ENCODE measurements around the gene NR1D2. TPM values are rescaled to one million over a fixed set of nuclear protein-coding genes. Genes with fewer than 3 reads are reported as not detected.

The NR1D2 gene
- total and polyA plus RNA-seq, 2 of the 13 experiments (the other 11 are each of a cell fraction or from before 2014, with no cell fraction given) = 5.3 to 8.1 TPM

DNA sequence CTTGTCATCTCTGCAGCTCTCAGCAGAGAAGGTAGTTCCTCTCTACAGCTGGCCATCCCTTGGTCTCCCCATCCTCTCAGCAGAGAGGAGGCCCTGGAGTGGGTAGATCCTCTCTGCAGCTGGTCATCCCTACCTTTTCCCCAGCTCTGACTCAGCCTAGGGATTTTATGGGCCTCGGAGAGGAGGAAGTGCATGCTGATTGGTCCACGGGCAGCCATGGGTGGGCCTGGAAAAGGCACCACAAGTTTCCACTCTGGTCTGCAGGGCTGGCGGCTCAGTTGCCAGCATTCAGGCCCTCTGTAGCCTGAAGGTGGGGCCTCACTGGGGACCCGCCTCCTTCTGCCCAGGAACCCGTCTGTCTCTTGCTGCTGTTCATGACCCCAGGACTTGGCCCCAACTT lies 36.9 kb downstream of the NR1D2 start (continued):
- TF ChIP-seq ZNF138 (CRISPR knock-in tag; IDR thresholded peaks at IDR 0.05; ENCODE audit: low read depth) (no peak), SRSF1 (optimal IDR thresholded peaks at IDR 0.05; ENCODE audit: low read depth, low read length) (no peak), KDM6A (CRISPR knock-in tag; IDR thresholded peaks at IDR 0.05; ENCODE audit: low read depth) (no peak)

DNA sequence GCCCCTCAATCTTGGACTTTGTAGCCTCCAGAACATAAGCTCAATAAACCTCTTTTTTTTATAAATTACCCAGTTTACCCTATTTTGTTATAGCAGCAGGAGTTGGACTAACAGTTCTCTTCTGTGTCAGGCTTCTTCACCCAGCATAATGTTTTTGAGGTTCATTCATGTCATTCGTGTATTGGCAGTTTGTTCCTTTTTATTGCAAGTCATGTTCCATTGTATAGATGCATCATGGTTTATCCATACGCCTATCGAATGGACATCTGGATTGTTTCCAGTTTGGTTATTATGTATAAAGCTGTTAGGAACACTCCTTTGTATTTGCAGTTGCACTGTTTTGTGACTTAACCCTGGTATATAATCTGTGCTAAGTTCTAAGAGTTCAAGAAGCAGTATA lies 39.8 kb downstream of the NR1D2 start:
- H4K20me1 ChIP-seq (ENCODE audit: insufficient read depth, low read length) = no peaks in the 10 kb centered on the region
- no peaks in the 10 kb centered on the region; a peak in 1 of 5 replicates for H3K27me3 ChIP-seq (ENCODE audit: control insufficient read depth in 1 of 2, insufficient read depth in 2 of 2, low read length in 2 of 2)
- ATAC-seq (no peak), DNase-seq (ENCODE audit: low spot score) (no peak), FAIRE-seq (no peak)
- BruUV-seq (replicated peaks) = no TSS peak
- TF ChIP-seq RNF2 (conservative IDR thresholded peaks at IDR 0.05; ENCODE audit: low read depth) (no peak), ZNF317 (CRISPR knock-in tag; IDR thresholded peaks at IDR 0.05) (no peak), NFE2L2 (IDR thresholded peaks at IDR 0.05; ENCODE audit: low read length) (peak; percentile 53; the same call in 1 of the 2 replicates)
- no peak overlapping the region for H3K9ac ChIP-seq (ENCODE audit: insufficient read depth, low read depth, low read length)
- intact Hi-C loops (cut with micrococcal nuclease; ENCODE audit: unreplicated experiment) = no loop called here
- no peaks in the 10 kb centered on the region; the same call in 1 of the 2 replicates for H3K4me1 ChIP-seq (ENCODE audit: insufficient read depth, low read length)
- H3K79me2 ChIP-seq (ENCODE audit: insufficient read depth, low read length) = no peaks in the 10 kb centered on the region
- CTCF ChIA-PET (ENCODE audit: low intra/inter-chr PET ratio, low total read pairs) = no interaction called here
- in situ Hi-C loops (cut with HindIII; ENCODE audit: extremely low pct_ligation_motif_present, low pct_unique_long_range_greater_than_20kb) = no loop called here
- no peak overlapping the region for H3K4me2 ChIP-seq (ENCODE audit: low read depth, low read length)
- POLR2A ChIA-PET = no interaction called here
- no peak overlapping the region for H3K4me3 ChIP-seq (replicated peaks in 1 of 3; ENCODE audit: insufficient read depth in 1 of 3, low read depth in 2 of 3, low read length in 3 of 3)
- no peaks in the 10 kb centered on the region for H3K36me3 ChIP-seq (replicated peaks in 1 of 2; ENCODE audit: control insufficient read depth in 1 of 2, insufficient read depth in 2 of 2, low read length in 2 of 2)
- H3K27ac ChIP-seq (ENCODE audit: extremely low read length, insufficient read depth, low read length) = no peak overlapping the region
- no peaks in the 10 kb centered on the region for H3K9me3 ChIP-seq (ENCODE audit: low read length)
- WGBS (ENCODE audit: low lambda C conversion rate) = 63% methylated on average over 3 of the region's 3 CpGs
- no peak overlapping the region for H2AFZ ChIP-seq (ENCODE audit: low read length)

DNA sequence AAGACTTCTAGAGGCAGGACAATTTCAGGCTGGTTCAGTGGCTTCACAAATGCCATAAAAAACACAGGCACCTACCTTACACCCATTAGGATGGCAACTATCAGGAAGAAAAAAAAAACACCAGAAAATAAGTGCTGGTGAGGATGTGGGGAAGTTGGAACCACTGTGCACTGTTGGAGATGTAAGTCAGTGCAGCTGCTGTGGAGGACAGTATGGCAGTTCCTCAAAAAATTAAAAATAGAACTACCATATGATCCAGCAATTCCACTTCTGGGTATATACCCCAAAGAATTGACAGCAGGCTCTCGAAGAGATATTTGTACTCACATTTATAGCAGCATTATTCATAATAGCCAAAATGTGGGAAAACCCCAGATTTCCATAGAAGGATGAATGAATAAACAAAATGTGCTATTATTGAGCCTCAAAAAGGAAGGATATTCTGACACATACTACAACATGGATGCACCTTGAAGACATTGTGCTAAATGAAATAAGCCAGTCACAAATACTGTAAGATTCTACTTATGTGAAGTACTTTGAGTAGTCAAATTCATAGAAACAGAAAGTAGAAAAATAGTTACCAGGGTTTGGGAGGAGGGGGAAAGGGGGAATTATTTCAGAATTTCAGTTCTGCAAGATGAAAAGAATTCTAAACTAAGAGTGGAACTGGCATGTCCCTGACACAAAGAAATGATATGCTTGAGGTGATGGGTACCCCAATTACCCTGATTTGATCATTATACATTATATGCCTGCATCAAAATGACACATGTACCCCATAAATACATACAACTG lies 40.9 kb downstream of the NR1D2 start:
- Histone ChIP-seq H3K9ac (ENCODE audit: insufficient read depth, low read depth, low read length) (no peak overlapping the region), H3K4me3 (replicated peaks in 1 of 3; ENCODE audit: insufficient read depth in 1 of 3, low read depth in 2 of 3, low read length in 3 of 3) (no peak overlapping the region), H3K27me3 (ENCODE audit: control insufficient read depth in 1 of 2, insufficient read depth in 2 of 2, low read length in 2 of 2) (no peaks in the 10 kb centered on the region; a peak in 1 of 5 replicates), H3K36me3 (replicated peaks in 1 of 2; ENCODE audit: control insufficient read depth in 1 of 2, insufficient read depth in 2 of 2, low read length in 2 of 2) (no peaks in the 10 kb centered on the region), H3K4me2 (ENCODE audit: low read depth, low read length) (no peak overlapping the region), H2AFZ (ENCODE audit: low read length) (no peak overlapping the region), H3K9me3 (ENCODE audit: low read length) (no peaks in the 10 kb centered on the region), H3K27ac (ENCODE audit: extremely low read length, insufficient read depth, low read length) (no peak overlapping the region), H4K20me1 (ENCODE audit: insufficient read depth, low read length) (no peaks in the 10 kb centered on the region), H3K79me2 (ENCODE audit: insufficient read depth, low read length) (no peaks in the 10 kb centered on the region), H3K4me1 (ENCODE audit: insufficient read depth, low read length) (no peaks in the 10 kb centered on the region; the same call in 1 of the 2 replicates)
- ATAC-seq = no peak
- WGBS (ENCODE audit: low lambda C conversion rate) = 5% methylated on average over 1 of the region's 1 CpG
- ChIA-PET POLR2A (no interaction called here), CTCF (ENCODE audit: low intra/inter-chr PET ratio, low total read pairs) (no interaction called here)
- no peak for DNase-seq (ENCODE audit: low spot score)
- no TSS peak for BruUV-seq (replicated peaks)
- intact Hi-C loops (cut with micrococcal nuclease; ENCODE audit: unreplicated experiment) = no loop called here
- in situ Hi-C loops (cut with HindIII; ENCODE audit: extremely low pct_ligation_motif_present, low pct_unique_long_range_greater_than_20kb) = no loop called here
- FAIRE-seq = no peak
- TF ChIP-seq ATF1 (CRISPR knock-in tag; IDR thresholded peaks at IDR 0.05) = no peak
- TF ChIP-seq MAFG (CRISPR knock-in tag; IDR thresholded peaks at IDR 0.05) = no peak

Data from HepG2 (cell line).